OCI-LY3 (cell line): ENCODE measurements around the gene ZNF384.

Experiments used
- H2AFZ ChIP-seq: fragments of 200-600, 300-600 bp; shearing (Covaris generic); 2 replicates; pipeline ENCODE4 v1.6.0; 2014; ENCODE audit warnings: antibody characterized with exemption, low read depth, low read length
- H3K27ac ChIP-seq: fragments of 200-600, 300-600 bp; sonication (generic); 2 replicates; pipeline ENCODE4 v1.5.1; 2014; ENCODE audit warnings: mild to moderate bottlenecking, low read length, moderate library complexity, mixed read lengths
- H3K27me3 ChIP-seq: fragments of 200-600, 300-600 bp; sonication (generic); 2 replicates; pipeline ENCODE4 v1.6.1; 2014; ENCODE audit warnings: low read depth, low read length, mixed read lengths
- H3K36me3 ChIP-seq: fragments of 200-600, 300-600 bp; sonication (generic); replicated peaks from 2 replicates; pipeline ENCODE3; 2014; ENCODE audit warnings: low read depth, low read length, mixed read lengths
- H3K4me1 ChIP-seq: fragments of 300-600, 200-600 bp; sonication (generic); 2 replicates; pipeline ENCODE4 v1.6.1; 2014; ENCODE audit warnings: low read length, mixed read lengths
- H3K4me2 ChIP-seq: fragments of 200-600, 300-600 bp; sonication (generic); 2 replicates; pipeline ENCODE4 v1.6.1; 2014; ENCODE audit warnings: low read length, mixed read lengths
- H3K4me3 ChIP-seq: fragments of 300-600, 200-600 bp; sonication (generic); 2 replicates; pipeline ENCODE4 v1.5.1; 2014; ENCODE audit warnings: antibody characterized with exemption, mild to moderate bottlenecking, low read length, moderate library complexity
- H3K79me2 ChIP-seq: fragments of 300-600, 200-600 bp; shearing (Covaris generic); 2 replicates; pipeline ENCODE4 v1.6.1; 2014; ENCODE audit warnings: mild to moderate bottlenecking, low read length, mixed read lengths
- H3K9ac ChIP-seq: fragments of 300-600, 200-600 bp; shearing (Covaris generic); 2 replicates; pipeline ENCODE4 v1.6.0; 2014; ENCODE audit warnings: mild to moderate bottlenecking, low read length, moderate library complexity
- H3K9me3 ChIP-seq: fragments of 200-600, 300-600 bp; shearing (Covaris generic); 2 replicates; pipeline ENCODE4 v1.6.1; 2014; ENCODE audit warnings: low read length, mixed read lengths; ENCODE audit not compliant: insufficient read depth
- H4K20me1 ChIP-seq: fragments of 200-600, 300-600 bp; sonication (generic); 2 replicates; pipeline ENCODE4 v1.6.1; 2016; ENCODE audit warnings: low read length, mixed read lengths; ENCODE audit not compliant: insufficient read depth
- EZH2phosphoT487 ChIP-seq: fragments of 200-600 bp; shearing (Covaris generic); IDR thresholded peaks from 2 replicates; pipeline ENCODE4 v1.6.1; 2018; ENCODE audit warnings: antibody characterized with exemption, mixed run types, low read depth
- TF ChIP-seq, protein P1 (sequence below): fragments of 200-600, 300-600 bp; sonication (generic); IDR thresholded peaks from 2 replicates; pipeline ENCODE4 v1.5.1; 2014; ENCODE audit warnings: antibody characterized with exemption, low read length, low read depth

ZNF384 gene

DNA sequence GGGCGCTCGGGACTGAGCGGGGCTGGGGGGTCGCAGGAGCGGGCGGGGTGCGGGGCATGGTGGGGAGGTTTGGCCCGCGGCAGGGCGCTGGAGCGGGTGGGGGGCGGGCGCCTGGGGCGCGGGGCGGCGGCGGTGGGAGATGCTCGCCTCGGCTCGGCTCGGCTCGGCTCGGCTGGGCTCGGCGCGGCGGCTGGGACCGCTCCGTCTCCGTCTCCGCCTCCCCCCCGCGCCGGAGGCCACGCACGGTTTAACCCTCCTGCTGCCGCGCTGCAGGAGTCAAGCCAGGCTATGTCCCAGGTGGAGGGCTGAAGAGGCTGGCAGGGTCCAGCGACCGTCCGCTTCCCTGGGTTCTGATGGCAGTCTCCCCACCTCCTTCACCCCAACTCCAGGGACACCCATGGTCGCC, 11.5 kb upstream of the ZNF384 start, which contains the start of gene PIANP:
Gene PIANP (minus strand): TSS at position 170 of the 406 bp plus-strand sequence. CDS start 2,754 bp downstream, outside the sequence.
- no peaks in the 10 kb centered on the region for H3K79me2 ChIP-seq
- no peaks in the 10 kb centered on the region for H3K36me3 ChIP-seq
- no peaks in the 10 kb centered on the region for H4K20me1 ChIP-seq
- 0 out of 2 replicates have a peak, but pooled peaks cover 3% of the 10 kb centered on the region for H3K27me3 ChIP-seq
- peaks cover 26% of the 10 kb centered on the region for H3K4me1 ChIP-seq
- H3K9ac ChIP-seq, result no peak within 1 kb of the TSS
- H3K4me3 ChIP-seq, result no peak within 1 kb of the TSS
- H2AFZ ChIP-seq, result no peak within 1 kb of the TSS
- no peaks in the 10 kb centered on the region for H3K9me3 ChIP-seq
- no peak within 1 kb of the TSS for H3K27ac ChIP-seq
- no peak within 1 kb of the TSS for H3K4me2 ChIP-seq
- TF ChIP-seq, protein P1, sequence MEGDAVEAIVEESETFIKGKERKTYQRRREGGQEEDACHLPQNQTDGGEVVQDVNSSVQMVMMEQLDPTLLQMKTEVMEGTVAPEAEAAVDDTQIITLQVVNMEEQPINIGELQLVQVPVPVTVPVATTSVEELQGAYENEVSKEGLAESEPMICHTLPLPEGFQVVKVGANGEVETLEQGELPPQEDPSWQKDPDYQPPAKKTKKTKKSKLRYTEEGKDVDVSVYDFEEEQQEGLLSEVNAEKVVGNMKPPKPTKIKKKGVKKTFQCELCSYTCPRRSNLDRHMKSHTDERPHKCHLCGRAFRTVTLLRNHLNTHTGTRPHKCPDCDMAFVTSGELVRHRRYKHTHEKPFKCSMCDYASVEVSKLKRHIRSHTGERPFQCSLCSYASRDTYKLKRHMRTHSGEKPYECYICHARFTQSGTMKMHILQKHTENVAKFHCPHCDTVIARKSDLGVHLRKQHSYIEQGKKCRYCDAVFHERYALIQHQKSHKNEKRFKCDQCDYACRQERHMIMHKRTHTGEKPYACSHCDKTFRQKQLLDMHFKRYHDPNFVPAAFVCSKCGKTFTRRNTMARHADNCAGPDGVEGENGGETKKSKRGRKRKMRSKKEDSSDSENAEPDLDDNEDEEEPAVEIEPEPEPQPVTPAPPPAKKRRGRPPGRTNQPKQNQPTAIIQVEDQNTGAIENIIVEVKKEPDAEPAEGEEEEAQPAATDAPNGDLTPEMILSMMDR, result no peak
- TF ChIP-seq EZH2phosphoT487, result no peak

GRCh38 chr12:6699989-6700645, 10.9 kb upstream of the ZNF384 start:
- Histone ChIP-seq H3K27me3 (0 out of 2 replicates have a peak, but pooled peaks cover 3% of the 10 kb centered on the region), H3K4me2 (no peak overlapping the region), H3K79me2 (no peaks in the 10 kb centered on the region), H3K4me3 (no peak overlapping the region), H3K9me3 (no peaks in the 10 kb centered on the region), H2AFZ (no peak overlapping the region), H3K9ac (no peak overlapping the region), H3K36me3 (no peaks in the 10 kb centered on the region), H3K4me1 (peaks cover 28% of the 10 kb centered on the region), H4K20me1 (no peaks in the 10 kb centered on the region), H3K27ac (no peak overlapping the region)
- TF ChIP-seq, protein P1, result no peak
- TF ChIP-seq EZH2phosphoT487, result no peak

DNA sequence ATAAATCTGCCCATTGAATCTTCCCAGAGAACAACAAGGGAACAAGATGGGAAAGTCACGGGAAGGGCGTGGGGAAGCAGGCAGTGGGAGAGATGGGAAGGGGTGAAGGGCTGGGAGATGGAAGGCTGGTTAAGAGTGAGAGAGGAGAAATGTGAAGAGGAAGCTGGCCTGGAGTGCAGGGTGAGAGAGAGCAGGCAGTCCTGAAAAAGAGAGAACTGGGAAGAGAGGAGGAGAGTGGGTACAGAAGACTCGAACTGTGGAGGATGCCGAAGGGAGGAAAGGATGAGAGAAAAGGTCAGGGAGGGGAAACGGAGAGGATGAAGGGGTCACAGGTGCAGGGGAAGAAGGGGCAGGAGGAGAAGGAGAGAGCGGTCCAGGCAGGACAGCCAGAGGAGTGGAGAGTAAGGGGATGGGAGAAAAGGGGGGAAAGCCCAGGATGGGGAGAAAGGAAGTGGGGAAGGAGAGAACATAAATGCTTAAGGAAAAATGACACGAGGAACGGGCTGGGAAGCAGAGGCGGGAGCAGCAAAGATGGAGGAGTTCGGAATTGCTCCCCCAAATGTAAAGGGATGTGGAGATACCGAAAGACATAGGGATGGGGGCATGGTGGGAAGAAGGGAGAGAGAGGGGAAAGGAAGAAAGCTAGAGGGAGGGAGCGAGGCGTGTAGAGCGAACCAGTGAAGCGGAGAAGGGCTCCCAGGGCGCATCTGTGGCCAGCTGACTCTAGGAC, 10.2 kb upstream of the ZNF384 start:
- no peaks in the 10 kb centered on the region for H3K36me3 ChIP-seq
- H3K4me3 ChIP-seq, result no peak overlapping the region
- no peaks in the 10 kb centered on the region for H3K79me2 ChIP-seq
- H2AFZ ChIP-seq, result no peak overlapping the region
- peaks cover 28% of the 10 kb centered on the region for H3K4me1 ChIP-seq
- H3K27ac ChIP-seq, result no peak overlapping the region
- no peak overlapping the region for H3K9ac ChIP-seq
- TF ChIP-seq, protein P1, result no peak
- no peak for TF ChIP-seq EZH2phosphoT487
- H3K27me3 ChIP-seq, result 0 out of 2 replicates have a peak, but pooled peaks cover 3% of the 10 kb centered on the region
- H3K9me3 ChIP-seq, result no peaks in the 10 kb centered on the region
- H3K4me2 ChIP-seq, result no peak overlapping the region
- H4K20me1 ChIP-seq, result no peaks in the 10 kb centered on the region

GRCh38 chr12:6698352-6699046, 9.3 kb upstream of the ZNF384 start:
- H2AFZ ChIP-seq, result no peak overlapping the region
- 0 out of 2 replicates have a peak, but pooled peaks cover under 1% of the 10 kb centered on the region for H3K27me3 ChIP-seq
- no peaks in the 10 kb centered on the region for H3K79me2 ChIP-seq
- H3K27ac ChIP-seq, result no peak overlapping the region
- H3K9ac ChIP-seq, result no peak overlapping the region
- no peak overlapping the region for H3K4me3 ChIP-seq
- TF ChIP-seq, protein P1, result no peak
- TF ChIP-seq EZH2phosphoT487, result no peak
- peaks cover 25% of the 10 kb centered on the region for H3K4me1 ChIP-seq
- no peaks in the 10 kb centered on the region for H3K9me3 ChIP-seq
- no peak overlapping the region for H3K4me2 ChIP-seq
- H3K36me3 ChIP-seq, result no peaks in the 10 kb centered on the region
- H4K20me1 ChIP-seq, result no peaks in the 10 kb centered on the region
